GM12801 (cell line): ENCODE data around the gene BEND4.

Source experiments
- CTCF ChIP-seq: IDR thresholded peaks from one replicate; pipeline ENCODE4 v1.5.1; 2011; ENCODE audit warnings: control low read depth; ENCODE audit not compliant: insufficient read length; ENCODE audit errors: extremely low read depth

BEND4 gene

DNA sequence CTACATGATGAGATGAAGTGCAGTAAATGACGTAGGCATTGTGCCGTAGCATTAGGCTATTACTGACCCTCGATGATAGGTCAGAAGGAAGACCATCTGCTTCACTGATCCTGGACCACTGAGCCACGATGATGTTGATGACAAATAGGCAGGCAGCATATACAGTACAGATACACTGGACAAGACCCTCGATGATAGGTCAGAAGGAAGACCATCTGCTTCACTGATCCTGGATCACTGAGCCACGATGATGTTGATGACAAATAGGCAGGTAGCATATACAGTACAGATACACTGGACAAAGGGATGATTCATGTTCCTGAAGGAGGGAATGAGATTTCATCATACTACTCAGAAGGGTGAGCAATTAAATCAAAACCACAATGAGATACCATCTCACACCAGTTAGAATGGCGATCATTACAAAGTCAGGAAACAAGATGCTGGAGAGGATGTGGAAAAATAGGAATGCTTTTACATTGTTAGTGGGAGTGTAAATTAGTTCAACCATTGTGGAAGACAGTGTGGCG, 50.9 kb downstream of the BEND4 start:
- no peak for TF ChIP-seq CTCF

GRCh38 chr4:42088386-42088785, 64.1 kb downstream of the BEND4 start:
- no peak for TF ChIP-seq CTCF

DNA sequence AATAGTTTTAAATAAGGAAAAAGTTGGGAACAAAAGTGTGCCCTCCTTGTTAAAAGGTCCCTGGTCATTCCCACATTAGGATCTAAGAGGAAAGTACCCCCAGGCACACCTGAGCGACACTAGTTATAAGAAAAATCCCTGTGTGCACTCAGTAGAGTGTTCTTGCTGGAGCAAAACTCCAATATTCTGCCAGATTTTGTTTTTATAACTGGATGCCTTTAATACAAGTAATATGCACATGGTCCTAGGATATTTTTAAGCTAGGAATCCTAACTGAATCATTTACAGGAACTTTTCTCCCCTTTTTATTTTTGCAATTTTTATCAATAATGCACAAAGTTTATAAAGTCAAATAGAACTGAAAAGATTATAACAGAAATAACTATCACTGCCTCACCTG, 68.6 kb downstream of the BEND4 start:
- no peak for TF ChIP-seq CTCF

GRCh38 chr4:42080306-42080705, 72.1 kb downstream of the BEND4 start:
- no peak for TF ChIP-seq CTCF

- no peak for TF ChIP-seq CTCF
Observed at GRCh38 chr4:42078184-42078801, 74.2 kb downstream of the BEND4 start.

DNA sequence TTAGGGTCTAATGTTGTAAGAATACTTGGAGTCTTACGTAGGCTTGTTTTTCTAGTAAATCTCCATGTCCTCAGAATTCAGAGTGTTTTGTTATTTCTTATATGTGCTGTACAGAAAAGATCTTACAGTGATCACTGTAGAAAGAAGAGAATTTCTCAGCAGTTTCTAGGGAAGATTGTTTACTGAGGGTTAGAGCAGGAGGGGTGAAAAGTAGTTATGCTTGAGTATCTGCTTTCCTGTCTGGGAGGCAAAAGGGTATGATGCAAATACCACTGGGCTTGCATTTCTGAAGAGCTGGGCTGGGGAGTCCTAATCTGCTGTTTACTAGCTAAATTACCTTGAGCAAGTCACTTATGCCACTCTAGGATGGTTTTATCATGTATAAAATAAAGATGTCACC, 78.2 kb downstream of the BEND4 start:
- TF ChIP-seq CTCF: no peak

DNA sequence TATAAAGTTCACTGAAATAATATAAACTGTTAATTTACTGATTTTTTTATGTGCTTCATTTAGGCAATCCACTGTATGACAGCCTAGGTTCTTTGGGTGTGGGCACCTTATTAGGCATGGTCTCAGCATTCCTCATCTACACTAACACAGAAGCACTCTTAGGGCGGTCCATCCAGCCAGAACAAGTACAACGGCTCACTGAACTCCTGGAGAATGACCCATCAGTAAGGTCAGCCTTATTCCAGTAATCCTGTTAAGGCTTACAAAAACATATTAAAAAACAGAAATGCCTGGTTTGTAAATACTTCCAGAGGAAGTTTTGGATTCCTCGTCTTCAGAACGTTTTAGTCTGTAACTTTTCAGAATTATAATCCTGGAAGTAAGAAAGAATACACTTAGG, 82.0 kb downstream of the BEND4 start:
- TF ChIP-seq CTCF: no peak
